Erythroblast (primary cell): Measurements from ENCODE around the gene C10orf95.
A peak's percentile ranks its signal among the peaks of the same experiment; 100 is the strongest.

Experiments used
- DNase-seq, 2 experiments: peaks; one replicate each; lab custom pipeline; 2025; lab: John Stamatoyannopoulos, UW
- GATA1 ChIP-seq: IDR thresholded peaks from 2 replicates; pipeline ENCODE4 v1.6.1; 2011; ENCODE audit warnings: low read depth, mild to moderate bottlenecking, control low read depth, low read length, moderate library complexity
- POLR2A ChIP-seq: IDR thresholded peaks from 2 replicates; pipeline ENCODE4 v1.6.1; 2011; ENCODE audit warnings: mild to moderate bottlenecking, low read length

C10orf95 gene

GRCh38 chr10:102435529-102436233, 15.7 kb downstream of the C10orf95 start:
- DNase-seq: no peak
- TF ChIP-seq GATA1 (no peak), POLR2A (peak; percentile 42)

DNA sequence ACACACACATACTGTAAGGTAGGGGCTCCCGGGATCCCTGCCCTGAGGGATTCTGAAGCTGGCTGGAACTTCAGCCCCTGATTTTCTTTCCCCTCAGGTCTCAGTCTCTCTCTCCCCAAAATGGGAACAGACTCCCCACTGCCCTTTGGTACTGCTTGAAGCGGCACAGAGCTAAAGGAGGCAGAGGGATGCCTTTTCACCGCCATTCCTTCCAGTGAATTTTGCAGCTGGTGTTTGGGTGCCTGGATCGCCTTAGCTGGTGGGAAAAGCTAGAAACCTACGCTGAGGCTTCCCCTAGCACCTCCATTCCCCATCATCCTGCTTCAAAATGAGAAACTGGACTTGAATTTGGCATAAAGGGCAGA, 16.2 kb downstream of the C10orf95 start:
- no peak for DNase-seq
- TF ChIP-seq POLR2A (no peak), GATA1 (no peak)

- DNase-seq: no peak
- TF ChIP-seq GATA1 (no peak), POLR2A (no peak)
Observed at GRCh38 chr10:102434394-102435132, 16.8 kb downstream of the C10orf95 start.

DNA sequence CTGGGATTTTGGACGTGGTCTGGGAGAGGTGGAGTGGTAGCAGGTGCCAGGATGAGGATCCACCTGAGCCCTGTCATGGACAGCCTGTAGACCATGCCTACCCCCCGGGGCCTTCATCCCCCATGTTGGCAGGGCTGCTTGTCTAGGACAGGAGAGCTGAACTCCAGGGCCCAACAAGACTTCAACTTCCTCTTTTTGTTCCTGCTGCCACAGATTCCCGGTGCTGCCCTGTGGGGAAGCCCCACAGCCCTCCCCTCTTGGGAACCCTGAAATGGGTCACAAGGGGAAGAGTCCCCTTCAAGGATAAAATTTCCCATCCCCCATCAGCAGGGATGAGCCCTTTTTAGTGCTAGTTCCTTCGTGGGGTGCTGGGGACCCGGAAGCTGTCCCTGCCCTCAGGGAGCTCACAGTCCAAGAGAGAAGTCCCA, 17.7 kb downstream of the C10orf95 start:
- TF ChIP-seq POLR2A (no peak), GATA1 (no peak)
- DNase-seq: no peak

GRCh38 chr10:102432162-102432950, 19.0 kb downstream of the C10orf95 start, which contains the start of gene CUEDC2:
Gene CUEDC2, minus strand, starts transcription at chr10:102432574. Its CDS starts 7,386 bp downstream, at chr10:102425188.
- peak; percentile 97 for DNase-seq
- no peak for TF ChIP-seq GATA1
- TF ChIP-seq POLR2A: peak; percentile 71

DNA sequence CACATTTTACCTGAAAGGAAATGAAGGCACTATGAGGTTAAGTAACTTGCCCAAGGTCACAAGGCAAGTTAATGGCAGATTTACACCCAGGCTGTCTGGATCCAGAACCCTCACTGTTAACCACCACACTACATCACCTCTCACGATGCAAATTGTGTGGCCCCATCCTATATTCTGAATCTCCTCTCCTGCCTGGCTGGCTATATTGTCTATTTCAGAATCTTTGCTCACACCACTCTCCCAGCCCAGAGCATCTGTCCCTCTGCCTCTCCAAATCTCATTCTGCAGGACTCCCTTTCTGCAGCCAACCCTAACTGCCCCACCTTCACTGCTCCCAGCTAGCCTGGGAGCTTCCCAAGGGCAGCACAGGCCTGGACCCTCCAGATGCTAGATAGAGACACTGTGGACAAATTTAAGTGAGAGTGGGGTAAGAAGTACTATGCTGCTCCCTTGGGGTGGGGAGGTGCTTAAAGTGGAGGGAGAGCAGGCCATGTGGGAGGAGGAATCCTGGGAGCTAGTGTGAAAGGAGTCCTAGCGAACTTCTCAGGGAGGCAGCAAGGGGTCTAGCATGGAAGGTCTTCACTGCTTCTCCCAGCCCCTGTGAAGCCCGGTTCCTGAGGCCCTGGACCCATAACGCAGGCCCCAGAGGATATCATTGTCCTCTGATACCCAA, 19.8 kb downstream of the C10orf95 start:
- no peak for TF ChIP-seq POLR2A
- no peak for TF ChIP-seq GATA1
- peak in 1 of 2 experiments; percentile 60 for DNase-seq

DNA sequence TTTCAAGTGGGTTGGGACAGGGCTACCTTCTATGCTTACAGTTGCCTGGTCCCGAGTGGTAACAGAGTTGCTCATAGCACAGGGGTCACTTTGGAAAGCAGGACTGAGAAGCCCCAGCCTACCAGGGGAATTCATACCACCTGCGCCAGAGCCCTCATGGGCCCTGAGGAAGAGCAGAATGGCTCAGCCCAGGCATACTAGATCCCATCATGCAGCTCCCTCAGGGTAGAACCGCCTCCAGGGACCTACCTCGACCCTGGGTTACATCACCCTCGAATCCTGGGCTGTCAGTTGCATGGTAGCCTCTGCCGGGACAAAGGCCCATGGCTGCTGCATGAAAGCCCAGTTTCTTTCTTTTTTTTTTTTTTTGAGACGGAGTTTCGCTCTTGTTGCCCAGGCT, 21.9 kb downstream of the C10orf95 start:
- DNase-seq: no peak
- TF ChIP-seq POLR2A (no peak), GATA1 (no peak)

DNA sequence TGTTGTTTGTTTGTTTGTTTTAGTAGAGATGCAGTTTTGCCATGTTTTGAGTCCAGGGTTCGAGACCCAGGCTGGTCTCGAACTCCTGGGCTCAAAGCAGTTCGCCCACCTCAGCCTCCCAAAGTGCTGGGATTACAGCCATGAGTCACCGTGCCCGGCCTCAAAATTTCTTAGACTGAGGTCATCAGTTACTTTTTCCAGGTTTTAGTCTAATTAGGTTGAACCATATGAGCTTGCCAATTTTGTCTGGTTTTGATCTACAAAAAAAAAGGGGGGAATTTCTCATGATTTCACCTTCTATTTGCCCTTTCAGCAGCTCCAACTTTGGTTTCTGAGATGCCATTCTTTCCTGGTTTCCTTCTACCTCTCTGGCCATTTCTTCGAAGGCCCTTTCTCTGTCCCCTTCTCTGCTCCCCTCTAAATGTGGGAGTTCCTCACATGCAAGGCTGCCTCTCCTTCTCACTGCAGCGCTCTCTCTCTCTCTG, 24.5 kb downstream of the C10orf95 start:
- no peak for DNase-seq
- TF ChIP-seq POLR2A (no peak), GATA1 (no peak)

DNA sequence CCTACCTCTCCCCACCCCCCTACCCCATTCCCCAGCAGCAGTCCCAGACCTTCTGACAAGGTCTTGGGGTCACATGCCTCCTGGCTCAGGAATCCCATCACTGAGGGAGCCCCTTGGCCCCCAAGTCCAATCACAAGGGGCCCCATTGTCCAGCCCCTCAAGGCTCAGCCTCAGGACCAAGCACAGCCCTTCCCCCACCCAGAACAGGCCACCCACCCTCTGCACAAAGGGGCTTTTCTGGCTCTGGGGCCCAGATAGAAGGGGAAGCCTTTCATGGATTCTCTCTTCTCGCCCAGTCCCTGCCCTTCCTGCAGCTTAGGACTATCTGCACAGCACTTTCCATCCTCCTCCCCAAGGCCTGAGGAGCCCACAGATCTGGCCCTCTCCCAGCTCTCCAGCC, 25.9 kb downstream of the C10orf95 start:
- no peak for TF ChIP-seq POLR2A
- TF ChIP-seq GATA1: no peak
- no peak for DNase-seq

DNA sequence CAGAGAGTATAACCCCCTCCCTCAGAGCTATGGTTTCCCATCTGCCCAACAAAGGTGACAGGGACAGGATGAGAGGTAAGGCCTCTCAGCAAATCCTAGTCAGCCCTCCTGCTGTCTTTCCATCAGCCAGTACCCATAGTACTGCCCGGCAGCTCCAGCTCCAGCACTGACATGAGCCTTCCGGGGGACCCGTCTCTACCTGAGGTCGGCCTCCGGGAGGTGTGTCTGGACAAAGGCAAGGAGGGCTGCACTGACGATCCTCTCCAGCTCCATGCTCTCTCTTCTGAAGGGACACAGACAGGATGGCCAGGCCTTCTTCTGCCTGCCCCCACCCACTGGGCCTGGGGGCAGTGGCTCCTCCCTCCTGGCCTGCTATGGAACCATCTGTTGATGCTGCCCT, 26.4 kb downstream of the C10orf95 start:
- no peak for TF ChIP-seq GATA1
- no peak for TF ChIP-seq POLR2A

GRCh38 chr10:102424145-102424544, 27.2 kb downstream of the C10orf95 start:
- DNase-seq: no peak
- TF ChIP-seq POLR2A (no peak), GATA1 (no peak)

More for the DNA sequence above, 26.4 kb downstream of the C10orf95 start:
- no peak for DNase-seq

DNA sequence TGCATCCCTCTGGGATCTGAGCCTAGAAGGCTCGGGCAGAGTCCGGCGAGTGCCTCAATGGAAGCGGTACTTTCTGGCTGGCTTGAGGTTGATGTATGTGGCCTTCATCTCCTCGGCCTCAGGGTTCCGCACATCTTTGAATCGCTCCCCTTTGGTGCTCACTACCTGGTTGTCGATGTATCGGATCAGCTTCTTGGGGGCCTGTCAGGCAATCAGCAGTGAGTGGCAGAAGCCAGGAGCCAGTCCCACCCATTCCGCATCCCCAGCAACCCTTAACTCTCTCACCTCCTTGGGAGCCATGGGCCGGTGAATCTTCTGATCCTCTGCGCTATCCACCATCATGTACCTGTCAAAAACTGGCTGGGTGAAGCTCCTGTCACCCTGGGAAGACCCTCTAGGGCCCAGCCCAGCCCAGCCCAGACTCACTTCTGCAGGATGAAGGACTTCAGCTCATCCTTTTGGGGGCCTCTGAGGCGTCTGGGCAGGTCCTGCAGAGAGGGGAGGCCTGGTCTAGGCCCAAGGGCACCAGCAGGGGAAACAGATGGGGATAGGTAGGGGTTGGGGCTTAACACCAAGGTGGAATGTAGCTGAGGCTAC, 27.9 kb downstream of the C10orf95 start:
- DNase-seq: no peak
- TF ChIP-seq POLR2A: no peak
- no peak for TF ChIP-seq GATA1
